NB4 (cell line): ENCODE data around the gene GRHL1.

Experiments used
- DNase-seq: peaks from one replicate; pipeline ENCODE4 v3.0.0; 2010; ENCODE audit warnings: low read depth
- H3K4me3 ChIP-seq: one replicate; pipeline ENCODE4 v1.5.1; 2011; ENCODE audit warnings: mild to moderate bottlenecking, low read depth, low read length, moderate library complexity
- CTCF ChIP-seq: IDR thresholded peaks from one replicate; pipeline ENCODE4 v1.5.1; 2012; ENCODE audit warnings: low read depth, low read length
- MAX ChIP-seq: IDR thresholded peaks from 2 replicates; pipeline ENCODE4 v1.6.1; 2011; ENCODE audit warnings: low read depth, low read length
- MYC ChIP-seq: IDR thresholded peaks from 2 replicates; pipeline ENCODE4 v1.6.1; 2011; ENCODE audit warnings: low read depth, low read length
- POLR2A ChIP-seq: IDR thresholded peaks from 2 replicates; pipeline ENCODE4 v1.6.1; 2011; ENCODE audit warnings: mild to moderate bottlenecking; ENCODE audit not compliant: insufficient read length; ENCODE audit errors: extremely low read depth

GRHL1 gene, protein sequence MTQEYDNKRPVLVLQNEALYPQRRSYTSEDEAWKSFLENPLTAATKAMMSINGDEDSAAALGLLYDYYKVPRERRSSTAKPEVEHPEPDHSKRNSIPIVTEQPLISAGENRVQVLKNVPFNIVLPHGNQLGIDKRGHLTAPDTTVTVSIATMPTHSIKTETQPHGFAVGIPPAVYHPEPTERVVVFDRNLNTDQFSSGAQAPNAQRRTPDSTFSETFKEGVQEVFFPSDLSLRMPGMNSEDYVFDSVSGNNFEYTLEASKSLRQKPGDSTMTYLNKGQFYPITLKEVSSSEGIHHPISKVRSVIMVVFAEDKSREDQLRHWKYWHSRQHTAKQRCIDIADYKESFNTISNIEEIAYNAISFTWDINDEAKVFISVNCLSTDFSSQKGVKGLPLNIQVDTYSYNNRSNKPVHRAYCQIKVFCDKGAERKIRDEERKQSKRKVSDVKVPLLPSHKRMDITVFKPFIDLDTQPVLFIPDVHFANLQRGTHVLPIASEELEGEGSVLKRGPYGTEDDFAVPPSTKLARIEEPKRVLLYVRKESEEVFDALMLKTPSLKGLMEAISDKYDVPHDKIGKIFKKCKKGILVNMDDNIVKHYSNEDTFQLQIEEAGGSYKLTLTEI

GRCh38 chr2:9951522-9952285 is at the start of gene GRHL1:
TSS of gene GRHL1 (plus strand) at chr2:9951693. CDS start at chr2:9951834, 141 bp downstream.
- TF ChIP-seq CTCF (no peak), MYC (no peak), POLR2A (no peak), MAX (no peak)
- peak; percentile 93 for DNase-seq
- peak within 1 kb of the TSS; percentile 30 for H3K4me3 ChIP-seq

GRCh38 chr2:9905413-9905812 is 46.1 kb upstream of the GRHL1 start:
- TF ChIP-seq MYC (no peak), CTCF (no peak), POLR2A (no peak), MAX (no peak)

DNA sequence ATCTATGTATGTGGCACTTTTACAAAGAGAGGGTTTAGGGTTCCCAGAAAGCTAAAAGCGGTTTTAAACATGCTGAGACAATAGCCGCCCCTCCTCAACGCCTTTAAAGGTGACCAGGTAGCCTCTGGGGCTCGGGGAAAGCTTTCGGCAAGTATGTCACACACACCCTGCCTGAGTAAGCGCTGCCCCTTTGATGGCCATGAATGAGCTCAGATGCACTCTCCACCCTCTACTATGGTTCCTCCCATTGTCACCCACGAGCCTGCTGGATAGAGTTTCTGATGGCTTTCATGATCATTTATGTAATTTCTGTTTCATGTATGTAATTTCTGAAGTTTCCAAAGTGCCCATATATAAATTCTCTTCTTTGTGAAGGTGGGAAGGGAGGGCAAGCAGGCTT is 44.1 kb upstream of the GRHL1 start:
- TF ChIP-seq MYC (no peak), MAX (no peak), POLR2A (no peak), CTCF (no peak)
- no peak overlapping the region for H3K4me3 ChIP-seq
- no peak for DNase-seq

More at GRCh38 chr2:9905413-9905812, 46.1 kb upstream of the GRHL1 start:
- no peak overlapping the region for H3K4me3 ChIP-seq
- DNase-seq, result no peak

DNA sequence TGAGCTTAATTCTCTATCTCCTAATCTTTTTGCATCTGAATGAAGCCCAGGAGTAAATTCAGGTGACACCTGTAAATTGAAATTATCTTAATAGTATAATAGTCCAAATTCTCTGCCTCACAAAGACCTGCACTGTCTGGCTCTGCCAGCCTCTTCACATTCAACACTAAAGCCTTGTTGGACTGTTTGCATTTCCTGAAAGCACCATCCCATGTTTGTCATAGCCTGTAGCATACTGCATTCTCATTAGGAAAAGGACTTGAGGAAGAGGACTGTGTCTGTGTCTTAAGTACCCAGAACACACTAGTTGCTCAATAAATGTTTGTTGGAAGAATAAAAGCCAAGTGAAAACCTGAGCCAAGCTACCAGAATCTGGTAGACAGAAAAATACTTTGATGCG is 42.9 kb upstream of the GRHL1 start:
- no peak for DNase-seq
- no peak overlapping the region for H3K4me3 ChIP-seq
- TF ChIP-seq MAX, result no peak
- TF ChIP-seq POLR2A, result no peak
- TF ChIP-seq MYC, result no peak
- no peak for TF ChIP-seq CTCF

DNA sequence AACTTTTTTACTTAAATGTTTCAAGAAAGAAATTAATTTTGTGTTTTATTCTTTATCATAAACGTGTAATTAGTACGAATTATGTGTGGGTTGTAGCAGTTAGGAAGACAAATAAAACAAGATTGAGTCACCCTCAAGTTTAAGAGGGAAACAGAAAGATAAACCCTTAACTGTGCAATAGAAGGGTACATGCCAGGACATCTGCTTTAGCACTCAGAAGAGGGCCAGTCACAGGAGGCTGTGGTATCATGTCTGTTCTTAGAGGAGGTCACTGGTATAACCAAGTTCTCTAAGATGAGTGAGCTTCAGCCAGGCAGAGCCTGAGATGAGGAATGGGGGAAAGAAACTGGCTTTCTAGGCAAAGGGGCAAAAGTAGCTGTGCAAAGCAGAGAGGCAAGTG is 42.4 kb upstream of the GRHL1 start:
- no peak overlapping the region for H3K4me3 ChIP-seq
- no peak for DNase-seq
- TF ChIP-seq CTCF, result no peak
- no peak for TF ChIP-seq MAX
- no peak for TF ChIP-seq MYC
- no peak for TF ChIP-seq POLR2A
